GM19467 (cell line): ENCODE measurements around the gene RBM44.
"Not testable (repeated sequence)": the region's sequence is repeated elsewhere in the genome, so short reads cannot be mapped to it uniquely, and the experiment has no call there.

Source experiments
- ATAC-seq: cut with Tn5 transposase; IDR thresholded peaks from one replicate; pipeline ENCODE4 v1.9.1; 2021; ENCODE audit warnings: mild to moderate bottlenecking, moderate library complexity; ENCODE audit not compliant: unreplicated experiment

The RBM44 gene

GRCh38 chr2:237798236-237799059 lies at the start of gene RBM44:
Gene RBM44 (plus strand): TSS chr2:237798779. CDS start chr2:237813610, 14,831 bp downstream.
- ATAC-seq, result no peak

GRCh38 chr2:237749002-237749401 lies 49.6 kb upstream of the RBM44 start:
- ATAC-seq, result no peak

- ATAC-seq, result no peak
Observed at GRCh38 chr2:237749961-237750360, 48.6 kb upstream of the RBM44 start.

GRCh38 chr2:237750441-237750840 lies 48.1 kb upstream of the RBM44 start:
- not testable (repeated sequence) for ATAC-seq

GRCh38 chr2:237752761-237753165 lies 45.8 kb upstream of the RBM44 start:
- ATAC-seq, result peak; percentile 94

GRCh38 chr2:237754182-237754581 lies 44.4 kb upstream of the RBM44 start:
- no peak for ATAC-seq

- no peak for ATAC-seq
Observed at GRCh38 chr2:237754626-237755248, 43.8 kb upstream of the RBM44 start.

GRCh38 chr2:237757616-237758015 lies 41.0 kb upstream of the RBM44 start:
- no peak for ATAC-seq

- no peak for ATAC-seq
Observed at GRCh38 chr2:237758185-237758584, 40.4 kb upstream of the RBM44 start.

- ATAC-seq, result no peak
Observed at GRCh38 chr2:237759176-237759575, 39.4 kb upstream of the RBM44 start.

- ATAC-seq, result no peak
Observed at GRCh38 chr2:237760506-237761502, 37.8 kb upstream of the RBM44 start.

GRCh38 chr2:237762291-237763182 lies 36.0 kb upstream of the RBM44 start:
- not testable (repeated sequence) for ATAC-seq

GRCh38 chr2:237763812-237764211 lies 34.8 kb upstream of the RBM44 start:
- no peak for ATAC-seq

- not testable (repeated sequence) for ATAC-seq
Observed at GRCh38 chr2:237765122-237765521, 33.5 kb upstream of the RBM44 start.

- ATAC-seq, result no peak
Observed at GRCh38 chr2:237765875-237766274, 32.7 kb upstream of the RBM44 start.

- no peak for ATAC-seq
Observed at GRCh38 chr2:237766340-237766739, 32.2 kb upstream of the RBM44 start.

GRCh38 chr2:237772513-237772912 lies 26.1 kb upstream of the RBM44 start:
- ATAC-seq, result no peak

- no peak for ATAC-seq
Observed at GRCh38 chr2:237773826-237774225, 24.8 kb upstream of the RBM44 start.

- ATAC-seq, result no peak
Observed at GRCh38 chr2:237774811-237775553, 23.6 kb upstream of the RBM44 start.
